ENCODE measurements around the gene TENM4. TPM values are rescaled to one million over a fixed set of nuclear protein-coding genes. Genes with fewer than 3 reads are reported as not detected.
A peak's percentile ranks its signal among the peaks of the same experiment; 100 is the strongest.
"Not testable (repeated sequence)": the region's sequence is repeated elsewhere in the genome, so short reads cannot be mapped to it uniquely, and the experiment has no call there.

The TENM4 gene
- total RNA-seq, 1 donor from 2014 or later: not detected

GRCh38 chr11:79255965-79256364 is 184.9 kb downstream of the TENM4 start:
- DNase-seq (ENCODE audit: low read depth in 2 of 2): no peak

- no peak for DNase-seq (ENCODE audit: low read depth in 2 of 2)
These were observed 187.6 kb downstream of the TENM4 start for GRCh38 chr11:79253280-79253679.

GRCh38 chr11:79249295-79249993 is 191.4 kb downstream of the TENM4 start:
- no peak for DNase-seq (ENCODE audit: low read depth in 2 of 2)

GRCh38 chr11:79244798-79245197 is 196.0 kb downstream of the TENM4 start:
- no peak for DNase-seq (ENCODE audit: low read depth in 2 of 2)

GRCh38 chr11:79244241-79244772 is 196.5 kb downstream of the TENM4 start:
- peak in 1 of 2 donors; percentile 45 for DNase-seq (ENCODE audit: low read depth in 2 of 2)

- no peak for DNase-seq (ENCODE audit: low read depth in 2 of 2)
These were observed 197.2 kb downstream of the TENM4 start for GRCh38 chr11:79243422-79244210.

- no peak for DNase-seq (ENCODE audit: low read depth in 2 of 2)
These were observed 198.2 kb downstream of the TENM4 start for GRCh38 chr11:79242616-79243015.

- no peak for DNase-seq (ENCODE audit: low read depth in 2 of 2)
These were observed 199.0 kb downstream of the TENM4 start for GRCh38 chr11:79241852-79242241.

- no peak for DNase-seq (ENCODE audit: low read depth in 2 of 2)
These were observed 199.5 kb downstream of the TENM4 start for GRCh38 chr11:79241205-79241851.

DNA sequence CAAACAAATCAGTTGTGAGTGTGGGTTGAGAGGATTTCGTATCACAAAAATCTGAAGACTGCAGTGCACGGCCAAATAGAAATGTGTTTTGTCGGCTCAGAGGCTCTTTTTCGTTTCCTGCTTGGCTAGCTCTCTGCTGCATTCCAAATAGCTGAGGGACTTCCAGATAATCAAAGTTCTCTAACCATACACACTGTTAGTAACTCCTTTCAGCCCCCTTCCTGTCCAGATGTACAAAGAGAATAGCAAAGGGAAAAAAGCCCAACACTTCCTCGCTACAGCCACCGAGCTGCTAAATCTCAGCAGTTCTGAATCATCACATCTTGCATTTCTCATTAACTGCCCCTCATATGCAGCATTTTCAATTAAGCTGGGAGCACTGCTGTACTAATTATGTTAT is 203.1 kb downstream of the TENM4 start:
- DNase-seq (ENCODE audit: low read depth in 2 of 2): peak in 1 of 2 donors; percentile 66

GRCh38 chr11:79237091-79237490 is 203.7 kb downstream of the TENM4 start:
- DNase-seq (ENCODE audit: low read depth in 2 of 2): no peak

DNA sequence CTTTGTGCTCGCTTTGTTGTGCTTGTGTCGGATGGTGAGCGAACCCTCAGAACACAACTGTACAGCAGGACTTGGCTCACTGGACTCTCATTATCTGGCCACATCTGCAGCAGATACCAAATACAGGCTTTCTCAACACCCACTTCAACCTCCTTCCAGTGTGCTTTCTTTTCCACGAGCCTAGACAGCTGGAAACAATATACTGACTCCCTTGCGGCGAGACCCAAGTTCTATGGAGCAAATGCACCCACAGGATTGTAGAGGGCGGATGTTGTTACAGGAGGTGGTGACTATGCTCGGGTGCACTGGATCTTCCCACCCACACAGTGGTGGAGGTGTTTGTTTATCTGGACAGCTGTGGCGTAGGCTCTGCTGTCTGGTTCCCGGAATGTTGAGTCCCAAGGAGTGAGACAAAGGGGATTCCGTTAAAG is 204.3 kb downstream of the TENM4 start:
- DNase-seq (ENCODE audit: low read depth in 2 of 2): peak in 1 of 2 donors; percentile 24

- no peak for DNase-seq (ENCODE audit: low read depth in 2 of 2)
These were observed 205.1 kb downstream of the TENM4 start for GRCh38 chr11:79235696-79236095.

- DNase-seq (ENCODE audit: low read depth in 2 of 2): no peak
These were observed 208.5 kb downstream of the TENM4 start for GRCh38 chr11:79232346-79232745.

GRCh38 chr11:79229047-79229446 is 211.8 kb downstream of the TENM4 start:
- no peak for DNase-seq (ENCODE audit: low read depth in 2 of 2)

GRCh38 chr11:79227767-79228755 is 212.8 kb downstream of the TENM4 start:
- no peak for DNase-seq (ENCODE audit: low read depth in 2 of 2)

GRCh38 chr11:79227308-79227707 is 213.5 kb downstream of the TENM4 start:
- no peak for DNase-seq (ENCODE audit: low read depth in 2 of 2)

DNA sequence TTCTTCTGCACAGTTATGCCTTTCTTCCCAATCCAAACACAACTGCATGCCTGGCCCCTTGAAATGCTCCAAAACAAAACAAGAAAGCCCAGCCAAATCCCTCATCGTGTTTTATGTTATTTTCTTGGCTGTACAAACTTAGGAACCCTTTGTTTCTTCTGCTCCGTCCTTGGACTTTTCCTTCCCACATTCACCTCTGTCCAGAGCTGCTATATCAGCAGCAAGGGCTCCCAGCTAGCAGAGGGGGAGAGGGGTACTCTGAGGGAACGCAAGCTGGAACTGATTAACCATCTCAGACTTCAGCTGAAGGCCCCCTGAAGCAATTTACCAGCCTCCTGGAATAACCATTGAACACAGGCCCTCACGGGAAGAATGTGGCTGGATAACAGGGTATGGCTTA is 214.7 kb downstream of the TENM4 start:
- DNase-seq (ENCODE audit: low read depth in 2 of 2): no peak

DNA sequence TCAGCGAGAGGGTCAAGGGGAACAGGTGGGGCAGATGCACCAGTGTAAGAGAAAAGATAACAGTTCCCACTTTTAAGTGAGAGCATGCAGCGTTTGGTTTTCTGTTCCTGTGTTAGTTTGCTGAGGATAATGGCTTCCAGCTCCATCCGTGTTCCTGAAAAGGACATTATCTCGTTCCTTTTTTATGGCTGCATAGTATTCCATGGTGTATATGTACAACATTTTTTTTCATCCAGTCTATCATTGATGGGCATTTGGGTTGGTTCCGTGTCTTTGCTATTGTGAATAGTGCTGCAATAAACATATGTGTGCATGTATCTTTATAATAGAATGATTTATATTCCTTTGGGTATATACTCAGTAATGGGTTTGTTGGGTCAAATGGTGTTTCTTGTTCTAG is 218.7 kb downstream of the TENM4 start:
- not testable (repeated sequence) for DNase-seq (ENCODE audit: low read depth in 2 of 2)

GRCh38 chr11:79221444-79222130 is 219.2 kb downstream of the TENM4 start:
- no peak for DNase-seq (ENCODE audit: low read depth in 2 of 2)

Data from lung microvascular endothelial cell (primary cell).